Urinary bladder (tissue), 4 donors: ENCODE data around the gene TRMT61B. TPM values are rescaled to one million over a fixed set of nuclear protein-coding genes. Genes with fewer than 3 reads are reported as not detected.

Source experiments
- DNase-seq: peaks from one replicate; pipeline ENCODE4 v3.0.0-alpha.2; 2015; ENCODE audit errors: extremely low spot score
- H3K27ac ChIP-seq: one replicate; pipeline ENCODE4 v1.5.1; 2013; ENCODE audit warnings: low read depth, mild to moderate bottlenecking, moderate library complexity
- H3K36me3 ChIP-seq: one replicate; pipeline ENCODE4 v1.6.1; 2013; ENCODE audit warnings: mild to moderate bottlenecking, moderate library complexity; ENCODE audit not compliant: insufficient read depth
- H3K4me1 ChIP-seq: one replicate; pipeline ENCODE4 v1.6.1; 2013; ENCODE audit warnings: mild to moderate bottlenecking, moderate library complexity; ENCODE audit not compliant: insufficient read depth
- H3K4me3 ChIP-seq: one replicate; pipeline ENCODE4 v1.5.1; 2013; ENCODE audit warnings: low read depth, low read length
- WGBS: extraction: QIAGEN DNeasy Blood & Tissue Kit; methylation state at CpG from one replicate; pipeline ENCODE4 v1.1.7; 2013; 5-methylcytosine and 5-hydroxymethylcytosine counted together
- polyA plus RNA-seq: library from polyadenylated mRNA; stranded (reverse); fragments of 200-250 nt; gene quantifications from one replicate; pipeline ENCODE4 v1.2.3, GENCODE V29; 2013
- total RNA-seq: library from RNA; depleted of rRNA; stranded (reverse); fragments of >200 nt; gene quantifications from one replicate; pipeline ENCODE4 v1.2.3, GENCODE V29; 2014
- donor health status: healthy with polysubstance abuse.
- donor health status: healthy.

Gene TRMT61B
- 22.6 TPM for total RNA-seq
- 15.0 TPM for polyA plus RNA-seq

GRCh38 chr2:28870146-28870891 lies at the start of gene TRMT61B:
Gene TRMT61B (minus strand): TSS chr2:28870309. CDS start chr2:28870277, 32 bp downstream.
- peak; percentile 80 for DNase-seq
- WGBS, result under 1% methylated on average over 57 of the region's 57 CpGs
- Histone ChIP-seq H3K27ac (peak within 1 kb of the TSS; percentile 57), H3K36me3 (no peaks in the 10 kb centered on the region), H3K4me3 (peak within 1 kb of the TSS; percentile 63), H3K4me1 (peaks cover 2% of the 10 kb centered on the region)

GRCh38 chr2:28915939-28916338 lies 45.8 kb upstream of the TRMT61B start:
- Histone ChIP-seq H3K4me1 (no peaks in the 10 kb centered on the region), H3K27ac (no peak overlapping the region), H3K4me3 (no peak overlapping the region), H3K36me3 (peaks cover 2% of the 10 kb centered on the region)
- 88% methylated on average over 1 of the region's 1 CpG for WGBS
- no peak for DNase-seq

- no peak for DNase-seq
- H3K27ac ChIP-seq, result no peak overlapping the region
- no peaks in the 10 kb centered on the region for H3K36me3 ChIP-seq
- no peaks in the 10 kb centered on the region for H3K4me1 ChIP-seq
- no peak overlapping the region for H3K4me3 ChIP-seq
- WGBS, result 87% methylated on average over 6 of the region's 6 CpGs
Measured at GRCh38 chr2:28909655-28910353, 39.7 kb upstream of the TRMT61B start.

GRCh38 chr2:28908172-28908571 lies 38.1 kb upstream of the TRMT61B start:
- Histone ChIP-seq H3K4me1 (no peaks in the 10 kb centered on the region), H3K27ac (no peak overlapping the region), H3K4me3 (no peak overlapping the region), H3K36me3 (no peaks in the 10 kb centered on the region)
- 15% methylated on average over 1 of the region's 1 CpG for WGBS
- DNase-seq, result no peak

DNA sequence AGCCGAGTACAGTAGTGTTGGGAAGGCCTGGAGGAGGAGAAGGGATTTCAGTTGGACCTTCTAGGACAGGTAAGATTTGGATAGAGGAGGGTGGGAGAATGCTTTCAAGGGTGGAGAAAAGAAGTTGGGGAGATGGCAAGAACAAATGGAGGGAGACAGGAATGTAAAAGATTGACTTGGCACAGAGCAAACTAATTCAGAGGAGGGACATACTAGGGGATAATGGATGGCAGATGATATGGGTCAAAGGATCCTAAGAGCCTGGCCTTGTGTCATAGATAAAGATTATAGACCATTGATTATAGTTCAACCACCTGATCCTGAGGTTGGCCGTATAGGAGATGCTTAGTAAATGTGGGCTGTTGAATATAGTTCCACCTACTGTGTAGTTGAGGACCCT lies 36.7 kb upstream of the TRMT61B start:
- no peak overlapping the region for H3K27ac ChIP-seq
- H3K4me1 ChIP-seq, result no peaks in the 10 kb centered on the region
- no peak overlapping the region for H3K4me3 ChIP-seq
- H3K36me3 ChIP-seq, result peaks cover 4% of the 10 kb centered on the region
- WGBS, result 95% methylated on average over 2 of the region's 2 CpGs
- no peak for DNase-seq

GRCh38 chr2:28906376-28906775 lies 36.3 kb upstream of the TRMT61B start:
- H3K4me1 ChIP-seq, result no peaks in the 10 kb centered on the region
- no peak for DNase-seq
- peaks cover 4% of the 10 kb centered on the region for H3K36me3 ChIP-seq
- WGBS, result 93% methylated on average over 4 of the region's 4 CpGs
- no peak overlapping the region for H3K4me3 ChIP-seq
- no peak overlapping the region for H3K27ac ChIP-seq

GRCh38 chr2:28905533-28905932 lies 35.4 kb upstream of the TRMT61B start:
- Histone ChIP-seq H3K27ac (no peak overlapping the region), H3K36me3 (peaks cover 4% of the 10 kb centered on the region), H3K4me1 (no peaks in the 10 kb centered on the region), H3K4me3 (no peak overlapping the region)
- no peak for DNase-seq
- 97% methylated on average over 3 of the region's 3 CpGs for WGBS

DNA sequence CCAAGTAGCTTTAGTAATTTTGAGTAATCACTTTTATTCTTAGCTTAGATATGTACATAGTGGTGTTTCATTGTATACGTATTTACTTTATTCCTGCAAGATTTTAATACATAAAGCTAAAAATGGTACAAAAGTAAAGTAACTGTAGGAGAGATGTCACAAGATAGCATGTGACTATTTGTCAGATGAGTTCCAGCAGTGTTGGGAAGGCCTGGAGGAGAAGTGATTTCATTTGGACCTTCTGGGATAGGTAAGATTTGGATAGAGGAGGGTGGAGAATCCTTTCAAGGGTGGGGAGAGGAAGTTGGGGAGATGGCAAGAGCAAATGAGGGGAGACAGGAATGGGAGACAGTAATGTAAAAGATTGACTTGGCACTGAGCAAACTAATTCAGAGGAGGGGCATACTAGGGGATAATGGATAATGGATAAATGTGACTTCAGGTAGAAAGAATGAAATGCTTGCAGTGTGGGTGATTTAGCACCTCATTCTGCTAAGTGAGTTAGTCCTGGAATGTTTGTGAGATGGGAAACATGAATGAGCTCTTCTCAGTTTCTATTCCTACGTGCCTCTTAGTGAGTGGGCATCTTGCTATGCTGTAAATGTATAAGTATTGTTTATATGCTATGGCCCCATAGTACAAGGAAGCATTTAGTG lies 34.8 kb upstream of the TRMT61B start:
- 89% methylated on average over 2 of the region's 2 CpGs for WGBS
- DNase-seq, result no peak
- Histone ChIP-seq H3K4me3 (no peak overlapping the region), H3K36me3 (peaks cover 4% of the 10 kb centered on the region), H3K27ac (no peak overlapping the region), H3K4me1 (no peaks in the 10 kb centered on the region)

GRCh38 chr2:28904295-28904694 lies 34.2 kb upstream of the TRMT61B start:
- 71% methylated on average over 2 of the region's 2 CpGs for WGBS
- Histone ChIP-seq H3K4me3 (no peak overlapping the region), H3K36me3 (peaks cover 4% of the 10 kb centered on the region), H3K4me1 (no peaks in the 10 kb centered on the region), H3K27ac (no peak overlapping the region)
- DNase-seq, result no peak

- Histone ChIP-seq H3K36me3 (peaks cover 4% of the 10 kb centered on the region), H3K4me3 (no peak overlapping the region), H3K4me1 (no peaks in the 10 kb centered on the region), H3K27ac (no peak overlapping the region)
- DNase-seq, result no peak
- WGBS, result 90% methylated on average over 3 of the region's 3 CpGs
Measured at GRCh38 chr2:28902584-28902983, 32.5 kb upstream of the TRMT61B start.

DNA sequence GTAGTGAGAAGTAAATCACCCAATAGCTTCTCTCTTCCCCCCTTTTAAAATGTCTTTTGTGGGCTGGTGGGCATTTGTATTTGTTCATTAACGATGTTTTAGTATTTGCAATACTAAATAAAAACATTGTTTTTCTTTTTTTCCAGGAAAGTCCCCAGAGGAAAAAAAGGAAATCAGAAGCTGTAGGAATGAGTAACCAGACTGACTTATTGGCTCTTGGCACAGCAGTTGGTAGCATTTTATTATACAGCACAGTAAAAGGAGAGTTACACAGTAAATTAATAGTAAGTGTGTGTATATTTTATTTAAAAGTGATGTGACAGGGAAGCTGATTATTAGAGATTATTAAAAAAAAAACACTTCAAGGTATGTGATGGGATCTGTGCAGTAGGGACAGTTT lies 31.7 kb upstream of the TRMT61B start:
- DNase-seq, result no peak
- peaks cover 4% of the 10 kb centered on the region for H3K36me3 ChIP-seq
- H3K27ac ChIP-seq, result no peak overlapping the region
- no peaks in the 10 kb centered on the region for H3K4me1 ChIP-seq
- no peak overlapping the region for H3K4me3 ChIP-seq
- 77% methylated on average over 1 of the region's 1 CpG for WGBS

- Histone ChIP-seq H3K4me3 (no peak overlapping the region), H3K27ac (no peak overlapping the region), H3K36me3 (peaks cover 4% of the 10 kb centered on the region), H3K4me1 (no peaks in the 10 kb centered on the region)
- DNase-seq, result no peak
- WGBS, result 63% methylated on average over 2 of the region's 2 CpGs
Measured at GRCh38 chr2:28901202-28901601, 31.1 kb upstream of the TRMT61B start.

DNA sequence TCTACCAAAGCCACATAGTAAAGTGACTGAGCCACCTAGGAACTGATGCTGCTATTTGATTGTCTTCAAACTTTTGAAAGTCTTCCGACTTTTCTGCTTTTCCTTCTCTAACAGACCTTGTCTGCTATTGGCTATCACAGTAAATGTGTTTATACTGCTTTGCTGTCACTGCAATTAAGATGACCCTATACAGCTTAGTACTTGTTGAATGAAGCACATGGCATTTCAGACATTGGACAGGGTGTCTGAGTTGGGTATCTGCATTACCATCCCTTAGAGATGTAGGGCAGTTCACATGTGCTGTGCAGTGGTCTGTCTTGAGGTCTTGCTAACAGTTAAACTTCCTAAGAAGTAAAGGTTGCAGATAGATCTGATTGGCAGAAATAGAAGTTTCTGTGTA lies 27.9 kb upstream of the TRMT61B start:
- peaks cover 4% of the 10 kb centered on the region for H3K36me3 ChIP-seq
- no peak overlapping the region for H3K4me3 ChIP-seq
- no peak for DNase-seq
- 55% methylated on average over 1 of the region's 1 CpG for WGBS
- no peaks in the 10 kb centered on the region for H3K4me1 ChIP-seq
- no peak overlapping the region for H3K27ac ChIP-seq

GRCh38 chr2:28896906-28897305 lies 26.8 kb upstream of the TRMT61B start:
- Histone ChIP-seq H3K36me3 (no peaks in the 10 kb centered on the region), H3K4me1 (no peaks in the 10 kb centered on the region), H3K27ac (no peak overlapping the region), H3K4me3 (no peak overlapping the region)
- no peak for DNase-seq
- WGBS, result 59% methylated on average over 2 of the region's 2 CpGs
